HG02884 (cell line): ENCODE results near the gene LRRC66.

Source experiments
- ATAC-seq: cut with Tn5 transposase; IDR thresholded peaks from one replicate; pipeline ENCODE4 v1.9.1; 2021; ENCODE audit warnings: mild to moderate bottlenecking, moderate library complexity; ENCODE audit not compliant: unreplicated experiment

Gene LRRC66

GRCh38 chr4:52012651-52013050 is 7.5 kb downstream of the LRRC66 start:
- no peak for ATAC-seq

- no peak for ATAC-seq
Observed at GRCh38 chr4:52010986-52011385, 9.2 kb downstream of the LRRC66 start.

GRCh38 chr4:52006887-52007286 is 13.3 kb downstream of the LRRC66 start:
- ATAC-seq = no peak

GRCh38 chr4:52005604-52006273 is 14.4 kb downstream of the LRRC66 start:
- no peak for ATAC-seq

GRCh38 chr4:52004414-52004813 is 15.7 kb downstream of the LRRC66 start:
- ATAC-seq = no peak

- ATAC-seq = no peak
Observed at GRCh38 chr4:52001616-52002015, 18.5 kb downstream of the LRRC66 start.

GRCh38 chr4:51999250-51999649 is 20.9 kb downstream of the LRRC66 start:
- no peak for ATAC-seq

- ATAC-seq = no peak
Observed at GRCh38 chr4:51998837-51999236, 21.3 kb downstream of the LRRC66 start.

- no peak for ATAC-seq
Observed at GRCh38 chr4:51997647-51998046, 22.5 kb downstream of the LRRC66 start.

GRCh38 chr4:51995647-51996220 is 24.4 kb downstream of the LRRC66 start:
- no peak for ATAC-seq

- ATAC-seq = no peak
Observed at GRCh38 chr4:51965862-51966261, 54.3 kb downstream of the LRRC66 start.

- ATAC-seq = no peak
Observed at GRCh38 chr4:51963841-51964517, 56.2 kb downstream of the LRRC66 start.

- no peak for ATAC-seq
Observed at GRCh38 chr4:51960486-51960885, 59.7 kb downstream of the LRRC66 start.

- ATAC-seq = no peak
Observed at GRCh38 chr4:51958199-51958968, 61.8 kb downstream of the LRRC66 start.
